Type B pancreatic cell (in vitro differentiated cells): Measurements from ENCODE around the gene MPPE1. TPM values are rescaled to one million over a fixed set of nuclear protein-coding genes. Genes with fewer than 3 reads are reported as not detected.
"Not testable (repeated sequence)": the region's sequence is repeated elsewhere in the genome, so short reads cannot be mapped to it uniquely, and the experiment has no call there.

Experiments
- DNase-seq: peaks from one replicate; pipeline ENCODE4 v3.0.0; 2021; ENCODE audit warnings: mixed read lengths; ENCODE audit not compliant: unreplicated experiment; ENCODE audit errors: extremely low spot score
- H3K27ac Mint-ChIP-seq: 2 replicates; pipeline ENCODE4 v1.8.0; 2021; ENCODE audit warnings: mild to moderate bottlenecking, mixed read lengths
- H3K27me3 Mint-ChIP-seq: 2 replicates; pipeline ENCODE4 v1.8.0; 2021; ENCODE audit warnings: mixed read lengths
- H3K36me3 Mint-ChIP-seq: 2 replicates; pipeline ENCODE4 v1.8.0; 2021; ENCODE audit warnings: mixed read lengths
- H3K4me1 Mint-ChIP-seq: one replicate; pipeline ENCODE4 v1.8.0; 2021; ENCODE audit warnings: mixed read lengths; ENCODE audit not compliant: unreplicated experiment
- H3K4me3 Mint-ChIP-seq: 2 replicates; pipeline ENCODE4 v1.8.0; 2021; ENCODE audit warnings: mild to moderate bottlenecking, mixed read lengths
- H3K9me3 Mint-ChIP-seq: 2 replicates; pipeline ENCODE4 v1.8.0; 2021; ENCODE audit warnings: mixed read lengths
- CTCF ChIP-seq: fragments of 200-600 bp; sonication (generic); conservative IDR thresholded peaks from 2 replicates; pipeline ENCODE4 v1.5.0; 2021; ENCODE audit warnings: antibody characterized with exemption, mild to moderate bottlenecking
- total RNA-seq: library from RNA; stranded (reverse); gene quantifications from 2 replicates; pipeline ENCODE4 v1.2.1, GENCODE V29; 2021; ENCODE audit warnings: low replicate concordance

MPPE1 gene
- total RNA-seq, 1 donor from 2014 or later = 35.3 TPM

- peak; percentile 52 for DNase-seq
- Mint-ChIP-seq H3K27me3 (no peaks in the 10 kb centered on the region), H3K36me3 (peaks cover 5% of the 10 kb centered on the region), H3K4me3 (peak overlapping the region; percentile 12), H3K4me1 (peaks cover 42% of the 10 kb centered on the region), H3K27ac (peak overlapping the region; percentile 67), H3K9me3 (no peaks in the 10 kb centered on the region)
- no peak for TF ChIP-seq CTCF
Measured at GRCh38 chr18:11861583-11862288, 46.4 kb downstream of the MPPE1 start.

GRCh38 chr18:11860594-11861450 is 47.3 kb downstream of the MPPE1 start:
- peaks cover 5% of the 10 kb centered on the region for H3K36me3 Mint-ChIP-seq
- peak; percentile 59 for DNase-seq

GRCh38 chr18:11859903-11860407 is 48.2 kb downstream of the MPPE1 start:
- peaks cover 2% of the 10 kb centered on the region for H3K36me3 Mint-ChIP-seq
- peak; percentile 48 for DNase-seq

More at GRCh38 chr18:11860594-11861450, 47.3 kb downstream of the MPPE1 start:
- no peak for TF ChIP-seq CTCF
- H3K4me1 Mint-ChIP-seq = peaks cover 42% of the 10 kb centered on the region
- peak overlapping the region; percentile 79 for H3K27ac Mint-ChIP-seq
- no peaks in the 10 kb centered on the region for H3K9me3 Mint-ChIP-seq
- no peaks in the 10 kb centered on the region for H3K27me3 Mint-ChIP-seq
- no peak overlapping the region for H3K4me3 Mint-ChIP-seq

GRCh38 chr18:11859282-11859830 is 48.8 kb downstream of the MPPE1 start:
- no peaks in the 10 kb centered on the region for H3K27me3 Mint-ChIP-seq
- no peaks in the 10 kb centered on the region for H3K36me3 Mint-ChIP-seq
- peak overlapping the region; percentile 79 for H3K27ac Mint-ChIP-seq
- peak overlapping the region; percentile 30 for H3K4me3 Mint-ChIP-seq
- TF ChIP-seq CTCF = no peak
- peak; percentile 27 for DNase-seq
- H3K4me1 Mint-ChIP-seq = peaks cover 42% of the 10 kb centered on the region
- H3K9me3 Mint-ChIP-seq = no peaks in the 10 kb centered on the region

More at GRCh38 chr18:11859903-11860407, 48.2 kb downstream of the MPPE1 start:
- no peak overlapping the region for H3K4me3 Mint-ChIP-seq
- no peaks in the 10 kb centered on the region for H3K9me3 Mint-ChIP-seq
- peak overlapping the region; percentile 79 for H3K27ac Mint-ChIP-seq
- no peaks in the 10 kb centered on the region for H3K27me3 Mint-ChIP-seq
- peak; percentile 43 for TF ChIP-seq CTCF
- H3K4me1 Mint-ChIP-seq = peaks cover 42% of the 10 kb centered on the region

GRCh38 chr18:11857177-11857887 is 50.8 kb downstream of the MPPE1 start:
- no peak for DNase-seq

GRCh38 chr18:11854554-11854953 is 53.6 kb downstream of the MPPE1 start:
- not testable (repeated sequence) for H3K9me3 Mint-ChIP-seq, H3K27ac Mint-ChIP-seq, H3K36me3 Mint-ChIP-seq, DNase-seq, H3K27me3 Mint-ChIP-seq
- H3K4me1 Mint-ChIP-seq = peaks cover 44% of the 10 kb centered on the region
- peak overlapping the region; percentile 40 for H3K4me3 Mint-ChIP-seq

More at GRCh38 chr18:11857177-11857887, 50.8 kb downstream of the MPPE1 start:
- Mint-ChIP-seq H3K36me3 (peaks cover under 1% of the 10 kb centered on the region), H3K27ac (peak overlapping the region; percentile 88), H3K9me3 (no peaks in the 10 kb centered on the region), H3K4me1 (peaks cover 48% of the 10 kb centered on the region), H3K27me3 (no peaks in the 10 kb centered on the region), H3K4me3 (peak overlapping the region; percentile 79)
- TF ChIP-seq CTCF = no peak
